Small intestine (tissue), 7 donors: ENCODE data around the gene ECSCR. TPM values are rescaled to one million over a fixed set of nuclear protein-coding genes. Genes with fewer than 3 reads are reported as not detected.

ENCODE experiments used
- DNase-seq, 2 donors: peaks; one replicate each; pipeline versions ENCODE4 v3.0.0 to v3.0.0-alpha.2; 2013
- FAIRE-seq: peaks from 2 replicates; lab custom pipeline; 2012; peaks lifted over from hg19 to GRCh38; lab: Jason Lieb, UNC
- H3K27ac ChIP-seq, 3 donors: one replicate each; pipeline ENCODE4 v1.5.1; 2013; ENCODE audit warnings: low read length in 2 of 3, mild to moderate bottlenecking in 2 of 3, control low read depth in 1 of 3, inconsistent platforms in 1 of 3, low read depth in 1 of 3, moderate library complexity in 1 of 3
- H3K27me3 ChIP-seq, 3 donors: one replicate each; pipeline ENCODE4 v1.6.1; 2013; ENCODE audit warnings: low read length in 3 of 3, inconsistent platforms in 1 of 3; ENCODE audit not compliant: control insufficient read depth in 3 of 3, insufficient read depth in 3 of 3
- H3K36me3 ChIP-seq, 3 donors: one replicate each; pipeline ENCODE4 v1.6.1; 2013; ENCODE audit warnings: low read length in 3 of 3, inconsistent platforms in 1 of 3, low read depth in 1 of 3, mild to moderate bottlenecking in 1 of 3, moderate library complexity in 1 of 3; ENCODE audit not compliant: control insufficient read depth in 3 of 3, insufficient read depth in 2 of 3
- H3K4me1 ChIP-seq, 3 donors: one replicate each; pipeline ENCODE4 v1.6.1; 2013; ENCODE audit warnings: low read length in 2 of 3, inconsistent platforms in 1 of 3, low read depth in 1 of 3, mild to moderate bottlenecking in 1 of 3, moderate library complexity in 1 of 3; ENCODE audit not compliant: control insufficient read depth in 3 of 3, insufficient read depth in 2 of 3
- H3K4me3 ChIP-seq, 3 donors: one replicate each; pipeline ENCODE4 v1.5.1; 2013; ENCODE audit warnings: low read length in 3 of 3, control low read depth in 1 of 3, inconsistent platforms in 1 of 3, low read depth in 1 of 3, mild to moderate bottlenecking in 1 of 3, moderate library complexity in 1 of 3
- H3K9me3 ChIP-seq, 2 donors: one replicate each; pipeline ENCODE4 v1.6.1; 2013; ENCODE audit warnings: low read depth in 1 of 2, low read length in 1 of 2; ENCODE audit not compliant: control insufficient read depth in 2 of 2, insufficient read depth in 1 of 2
- whole genome bisulfite sequencing, 3 donors: extraction: QIAGEN DNeasy Blood & Tissue Kit; methylation state at CpG; one replicate each; pipeline ENCODE4 v1.1.7; 2013; 5-methylcytosine and 5-hydroxymethylcytosine counted together
- polyA plus RNA-seq, 4 donors: library from polyadenylated mRNA; stranded (reverse) in 3 of 4; unstranded in 1 of 4; fragments of 200-250 nt in 3 of 4; fragments of 120-200 nt in 1 of 4; gene quantifications; one replicate each; pipeline versions ENCODE4 v1.2.1 to v1.2.3, GENCODE V29; 2013
- donor health status: healthy with polysubstance abuse.
- donor health status: control.
- donor health status: control.
- donor health status: Bipolar disorder and iron deficiency.
- donor health status: healthy.

The ECSCR gene
- polyA plus RNA-seq, 4 donors, result 1.6 to 47.6 (median 7.7) TPM

DNA sequence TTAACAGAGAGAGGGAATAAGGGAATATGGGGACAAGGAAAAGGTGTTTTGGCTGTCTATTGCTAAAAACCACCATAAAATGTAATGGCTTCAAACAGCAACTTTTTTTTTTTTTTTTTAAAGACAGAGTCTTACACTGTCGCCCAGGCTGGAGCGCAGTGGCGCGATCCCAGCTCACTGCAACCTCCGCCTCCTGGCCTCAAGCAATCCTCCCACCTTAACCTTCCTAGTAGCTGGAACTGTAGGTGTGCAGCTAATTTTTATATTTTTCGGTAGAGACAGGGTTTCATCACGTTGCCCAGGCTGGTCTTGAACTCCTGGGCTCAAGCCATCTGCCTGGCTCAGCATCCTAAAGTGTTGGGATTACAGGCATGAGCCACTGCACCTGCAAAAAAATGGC lies 54.4 kb downstream of the ECSCR start:
- peaks cover 0 to 5% (median 0%) of the 10 kb centered on the region in 3 donors for H3K36me3 ChIP-seq
- H3K27ac ChIP-seq, result no peak overlapping the region
- no peak for DNase-seq
- H3K4me1 ChIP-seq, result peaks cover 0 to 29% (median 5%) of the 10 kb centered on the region in 3 donors
- no peaks in the 10 kb centered on the region for H3K9me3 ChIP-seq
- H3K4me3 ChIP-seq, result no peak overlapping the region
- no peak for FAIRE-seq
- WGBS, 3 donors, result 92 to 94% (median 93%) methylated on average over 7 of the region's 7 CpGs
- no peaks in the 10 kb centered on the region for H3K27me3 ChIP-seq

GRCh38 chr5:139407517-139407916 lies 55.0 kb downstream of the ECSCR start:
- H3K4me3 ChIP-seq, result no peak overlapping the region
- no peaks in the 10 kb centered on the region for H3K27me3 ChIP-seq
- H3K9me3 ChIP-seq, result no peaks in the 10 kb centered on the region
- FAIRE-seq (no peak), DNase-seq (no peak)
- peak overlapping the region in 1 of 3 donors; percentile 51 for H3K27ac ChIP-seq
- peaks cover 0 to 30% (median 6%) of the 10 kb centered on the region in 3 donors for H3K4me1 ChIP-seq
- H3K36me3 ChIP-seq, result peaks cover 0 to under 1% (median 0%) of the 10 kb centered on the region in 3 donors

GRCh38 chr5:139406963-139407362 lies 55.6 kb downstream of the ECSCR start:
- peak; percentile 61 to 78 for DNase-seq
- Histone ChIP-seq H3K4me3 (no peak overlapping the region), H3K27ac (peak overlapping the region in 1 of 3 donors; percentile 51), H3K4me1 (peaks cover 0 to 30% (median 6%) of the 10 kb centered on the region in 3 donors), H3K27me3 (no peaks in the 10 kb centered on the region), H3K9me3 (no peaks in the 10 kb centered on the region), H3K36me3 (peaks cover 0 to 3% (median 0%) of the 10 kb centered on the region in 3 donors)
- no peak for FAIRE-seq
- WGBS, 3 donors, result 23 to 58% (median 36%) methylated on average over 2 of the region's 2 CpGs

- H3K4me1 ChIP-seq, result peaks cover 0 to 30% (median 6%) of the 10 kb centered on the region in 3 donors
- peak overlapping the region; percentile 60 to 94 (median 91) for H3K27ac ChIP-seq
- FAIRE-seq (no peak), DNase-seq (peak in 1 of 2 donors; percentile 68)
- H3K27me3 ChIP-seq, result no peaks in the 10 kb centered on the region
- peaks cover 0 to 19% (median 0%) of the 10 kb centered on the region in 3 donors for H3K36me3 ChIP-seq
- WGBS, 3 donors, result 30 to 60% (median 45%) methylated on average over 5 of the region's 5 CpGs
- peak overlapping the region in 2 of 3 donors; percentile 11 to 74 for H3K4me3 ChIP-seq
- no peaks in the 10 kb centered on the region for H3K9me3 ChIP-seq
These were observed 58.1 kb downstream of the ECSCR start for GRCh38 chr5:139404484-139404840.

DNA sequence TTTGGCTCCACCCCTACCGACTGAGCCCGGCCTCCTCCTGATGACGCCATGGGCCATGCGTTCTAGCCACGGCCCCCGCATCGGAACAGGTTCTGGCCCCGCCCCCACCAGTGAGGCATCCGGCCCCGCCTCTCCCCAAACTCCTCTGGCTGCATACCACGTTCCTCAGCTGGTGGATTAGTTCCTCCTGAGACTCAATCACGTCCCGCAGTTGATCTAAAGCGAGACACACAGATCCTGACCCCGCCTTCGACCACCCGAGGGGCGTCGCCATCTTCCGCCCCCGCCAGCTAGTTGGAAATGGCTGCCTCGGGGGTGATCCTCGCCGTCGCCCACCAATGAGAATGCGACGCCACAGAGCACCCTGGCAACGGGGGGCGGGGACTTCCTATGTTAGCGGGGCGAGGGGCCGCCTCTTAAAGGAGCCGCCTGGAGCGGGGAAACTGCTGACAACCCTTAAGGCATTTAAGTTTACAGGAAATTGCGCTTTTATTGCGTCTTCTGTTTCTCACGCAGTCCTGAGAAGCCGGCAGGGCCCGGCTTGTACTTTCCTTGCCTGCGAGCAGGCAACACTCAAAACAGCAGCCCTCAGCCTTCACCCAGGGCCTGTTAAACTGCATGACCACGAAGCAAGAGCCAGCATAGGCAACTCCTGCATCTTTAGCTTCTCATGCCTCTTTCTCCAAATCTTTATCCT lies 58.6 kb downstream of the ECSCR start, which contains the start of gene SPATA24:
Gene SPATA24, minus strand, starts transcription at position 303 of the 697 bp plus-strand sequence. Its CDS starts 29 bp downstream, at position 274.
- peak within 1 kb of the TSS; percentile 60 to 94 (median 91) for H3K27ac ChIP-seq
- no peaks in the 10 kb centered on the region for H3K27me3 ChIP-seq
- no peaks in the 10 kb centered on the region for H3K9me3 ChIP-seq
- DNase-seq (peak; percentile 98), FAIRE-seq (no peak)
- WGBS, 3 donors, result 0 to 1% (median 1%) methylated on average over 41 of the region's 41 CpGs
- peak within 1 kb of the TSS; percentile 41 to 74 (median 49) for H3K4me3 ChIP-seq
- H3K4me1 ChIP-seq, result peaks cover 0 to 30% (median 6%) of the 10 kb centered on the region in 3 donors
- H3K36me3 ChIP-seq, result peaks cover 0 to 22% (median 0%) of the 10 kb centered on the region in 3 donors

GRCh38 chr5:139403418-139403786 lies 59.1 kb downstream of the ECSCR start:
- DNase-seq (no peak), FAIRE-seq (no peak)
- peaks cover 0 to 22% (median 0%) of the 10 kb centered on the region in 3 donors for H3K36me3 ChIP-seq
- peak overlapping the region in 2 of 3 donors; percentile 49 to 74 for H3K4me3 ChIP-seq
- WGBS, 3 donors, result 14 to 21% (median 17%) methylated on average over 7 of the region's 7 CpGs
- H3K4me1 ChIP-seq, result peaks cover 0 to 30% (median 6%) of the 10 kb centered on the region in 3 donors
- H3K27me3 ChIP-seq, result no peaks in the 10 kb centered on the region
- H3K9me3 ChIP-seq, result no peaks in the 10 kb centered on the region
- H3K27ac ChIP-seq, result peak overlapping the region; percentile 21 to 94 (median 91)

GRCh38 chr5:139402561-139403158 lies 59.9 kb downstream of the ECSCR start:
- peak overlapping the region in 1 of 3 donors; percentile 30 for H3K27ac ChIP-seq
- H3K4me3 ChIP-seq, result no peak overlapping the region
- peaks cover 0 to 28% (median 6%) of the 10 kb centered on the region in 3 donors for H3K4me1 ChIP-seq
- 60 to 70% (median 69%) methylated on average over 7 of the region's 7 CpGs for WGBS, 3 donors
- DNase-seq (peak in 1 of 2 donors; percentile 40), FAIRE-seq (no peak)
- no peaks in the 10 kb centered on the region for H3K9me3 ChIP-seq
- peaks cover 0 to 24% (median 0%) of the 10 kb centered on the region in 3 donors for H3K36me3 ChIP-seq
- no peaks in the 10 kb centered on the region for H3K27me3 ChIP-seq

GRCh38 chr5:139401546-139401945 lies 61.0 kb downstream of the ECSCR start:
- Histone ChIP-seq H3K27me3 (no peaks in the 10 kb centered on the region), H3K9me3 (no peaks in the 10 kb centered on the region), H3K27ac (no peak overlapping the region), H3K4me3 (no peak overlapping the region), H3K4me1 (peaks cover 0 to 16% (median 6%) of the 10 kb centered on the region in 3 donors), H3K36me3 (peaks cover 0 to 31% (median 0%) of the 10 kb centered on the region in 3 donors)
- 88 to 91% (median 90%) methylated on average over 10 of the region's 10 CpGs for WGBS, 3 donors
- DNase-seq, result no peak
- FAIRE-seq, result no peak
